Measurements from ENCODE around the gene DOCK11.
A peak's percentile ranks its signal among the peaks of the same experiment; 100 is the strongest.

Gene DOCK11

DNA sequence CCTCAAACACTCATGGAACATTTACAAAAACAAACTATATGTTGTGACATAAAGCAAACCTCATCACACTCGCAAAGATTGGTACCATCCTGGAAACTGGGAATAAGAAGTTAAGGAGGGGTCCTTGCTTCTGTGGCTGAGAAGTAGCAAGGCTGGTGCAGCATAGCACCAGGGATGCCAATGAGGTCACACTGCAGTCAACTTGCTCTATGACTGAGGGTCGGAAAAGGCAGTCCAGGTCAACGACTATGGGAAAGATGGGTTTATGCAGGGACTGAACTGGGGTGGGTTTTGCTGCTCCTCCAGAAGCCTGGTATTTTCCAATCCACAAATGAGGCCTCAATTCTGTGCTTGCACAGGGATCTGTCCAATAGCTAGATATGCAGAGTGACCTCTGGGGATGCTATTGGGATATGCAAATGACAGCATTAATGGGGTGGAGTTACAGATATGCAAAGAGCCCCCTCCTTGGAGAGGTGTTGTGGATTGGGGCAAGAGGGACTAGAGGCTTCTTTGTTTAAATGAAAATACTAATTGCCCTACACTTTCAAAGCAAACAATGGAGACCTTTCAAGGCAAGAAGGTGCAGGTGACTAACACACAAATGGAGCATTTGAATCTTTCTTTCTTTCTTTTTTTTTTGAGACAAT is 224.6 kb downstream of the DOCK11 start:
- TF ChIP-seq CTCF (IDR thresholded peaks at IDR 0.05; ENCODE audit: insufficient read depth, low read depth, low read length, missing control alignments), result no peak
- no peak overlapping the region for H3K4me3 ChIP-seq (ENCODE audit: low read length)
- no peak for DNase-seq (ENCODE audit: low read depth)

- H3K4me3 ChIP-seq (ENCODE audit: low read length), result no peak overlapping the region
- DNase-seq (ENCODE audit: low read depth), result peak; percentile 74
- no peak for TF ChIP-seq CTCF (IDR thresholded peaks at IDR 0.05; ENCODE audit: insufficient read depth, low read depth, low read length, missing control alignments)
Measured at GRCh38 chrX:118723376-118723775, 227.8 kb downstream of the DOCK11 start.

GRCh38 chrX:118724365-118724764 is 228.8 kb downstream of the DOCK11 start:
- DNase-seq (ENCODE audit: low read depth), result no peak
- no peak for TF ChIP-seq CTCF (IDR thresholded peaks at IDR 0.05; ENCODE audit: insufficient read depth, low read depth, low read length, missing control alignments)

GRCh38 chrX:118724775-118725174 is 229.2 kb downstream of the DOCK11 start:
- no peak for DNase-seq (ENCODE audit: low read depth)
- no peak overlapping the region for H3K4me3 ChIP-seq (ENCODE audit: low read length)
- no peak for TF ChIP-seq CTCF (IDR thresholded peaks at IDR 0.05; ENCODE audit: insufficient read depth, low read depth, low read length, missing control alignments)

More at GRCh38 chrX:118724365-118724764, 228.8 kb downstream of the DOCK11 start:
- no peak overlapping the region for H3K4me3 ChIP-seq (ENCODE audit: low read length)

DNA sequence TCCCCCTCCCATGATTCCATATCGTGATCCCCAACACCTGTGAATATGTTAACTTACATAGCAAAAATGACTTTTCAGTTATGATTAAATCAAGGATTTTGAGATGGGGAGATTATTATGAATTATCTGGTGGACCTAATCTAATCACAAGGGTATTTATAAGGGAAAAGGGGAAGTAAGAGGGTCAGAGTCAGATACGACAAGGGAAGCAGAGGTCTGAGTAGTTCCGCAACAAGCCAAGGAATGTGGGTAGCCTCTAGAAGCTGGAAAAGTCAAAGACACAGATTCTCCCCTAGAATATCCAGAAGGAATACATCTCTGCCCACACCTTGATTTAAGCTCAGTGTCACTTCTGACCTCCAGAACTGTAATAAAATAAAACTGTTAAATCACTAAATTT is 230.8 kb downstream of the DOCK11 start:
- no peak for DNase-seq (ENCODE audit: low read depth)
- TF ChIP-seq CTCF (IDR thresholded peaks at IDR 0.05; ENCODE audit: insufficient read depth, low read depth, low read length, missing control alignments), result no peak
- no peak overlapping the region for H3K4me3 ChIP-seq (ENCODE audit: low read length)

DNA sequence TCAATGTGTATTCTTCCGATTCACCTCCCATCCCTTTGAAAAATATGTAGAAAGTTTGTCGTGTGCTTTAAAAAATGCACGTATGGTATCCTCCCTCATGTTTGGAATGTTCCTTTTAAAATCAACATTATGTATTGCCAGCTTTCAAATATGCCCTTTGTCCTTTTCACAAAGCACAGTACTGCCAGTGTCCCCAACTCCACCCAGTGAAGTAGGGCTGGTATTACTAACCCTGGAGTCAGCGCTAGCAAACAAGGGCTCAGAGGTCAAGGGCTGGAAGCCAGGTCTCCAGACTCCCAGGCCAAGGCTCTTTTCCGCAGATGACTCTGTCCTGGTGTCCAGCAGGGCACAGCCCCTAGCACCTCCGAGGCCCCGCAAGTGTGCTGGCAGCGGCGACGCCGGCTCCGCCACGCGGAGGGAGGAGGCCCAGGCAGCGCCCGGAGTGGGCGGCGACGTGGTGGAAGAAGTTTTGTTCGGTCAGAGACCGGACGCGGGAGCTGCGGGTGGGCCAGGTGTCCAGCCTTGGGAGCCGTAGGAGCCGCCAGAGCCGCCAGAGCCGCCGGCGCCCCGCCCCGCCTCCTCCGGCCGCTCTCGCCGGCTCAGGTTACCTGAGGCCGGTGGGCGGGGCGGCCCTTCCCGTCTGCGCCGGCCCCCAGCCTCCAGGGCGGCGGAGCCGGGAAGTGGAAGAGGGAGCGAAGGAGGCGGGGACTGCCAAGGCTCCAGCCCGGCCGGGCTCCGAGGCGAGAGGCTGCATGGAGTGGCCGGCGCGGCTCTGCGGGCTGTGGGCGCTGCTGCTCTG is 231.5 kb downstream of the DOCK11 start, which contains the start of gene IL13RA1:
TSS of gene IL13RA1 (plus strand) at position 720 of the 799 bp plus-strand sequence. CDS start at position 753, 33 bp downstream.
- DNase-seq (ENCODE audit: low read depth), result peak; percentile 87
- peak within 1 kb of the TSS; percentile 52 for H3K4me3 ChIP-seq (ENCODE audit: low read length)
- no peak for TF ChIP-seq CTCF (IDR thresholded peaks at IDR 0.05; ENCODE audit: insufficient read depth, low read depth, low read length, missing control alignments)
